ENCODE measurements around the gene AGAP1.

DNA sequence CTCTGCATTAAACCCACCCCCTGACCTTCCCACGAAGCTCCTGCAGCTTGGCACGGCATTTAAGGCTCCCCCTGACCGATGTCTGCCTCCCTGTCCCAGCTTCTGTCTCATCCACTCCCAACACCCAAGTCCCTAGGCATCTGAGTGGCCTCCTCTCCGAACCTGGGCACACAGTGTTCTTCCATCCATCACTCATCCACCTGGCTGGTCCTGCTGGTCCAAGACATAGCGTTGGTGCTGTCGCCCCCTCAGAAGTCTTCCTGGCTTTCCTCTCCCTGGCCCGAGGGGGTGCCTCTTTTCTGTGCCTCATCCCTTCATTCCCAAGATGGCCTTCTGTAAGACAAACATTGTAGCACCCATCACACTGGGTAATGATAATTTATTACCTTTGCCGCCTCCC is 350.7 kb downstream of the AGAP1 start:
- TF ChIP-seq, protein P1, sequence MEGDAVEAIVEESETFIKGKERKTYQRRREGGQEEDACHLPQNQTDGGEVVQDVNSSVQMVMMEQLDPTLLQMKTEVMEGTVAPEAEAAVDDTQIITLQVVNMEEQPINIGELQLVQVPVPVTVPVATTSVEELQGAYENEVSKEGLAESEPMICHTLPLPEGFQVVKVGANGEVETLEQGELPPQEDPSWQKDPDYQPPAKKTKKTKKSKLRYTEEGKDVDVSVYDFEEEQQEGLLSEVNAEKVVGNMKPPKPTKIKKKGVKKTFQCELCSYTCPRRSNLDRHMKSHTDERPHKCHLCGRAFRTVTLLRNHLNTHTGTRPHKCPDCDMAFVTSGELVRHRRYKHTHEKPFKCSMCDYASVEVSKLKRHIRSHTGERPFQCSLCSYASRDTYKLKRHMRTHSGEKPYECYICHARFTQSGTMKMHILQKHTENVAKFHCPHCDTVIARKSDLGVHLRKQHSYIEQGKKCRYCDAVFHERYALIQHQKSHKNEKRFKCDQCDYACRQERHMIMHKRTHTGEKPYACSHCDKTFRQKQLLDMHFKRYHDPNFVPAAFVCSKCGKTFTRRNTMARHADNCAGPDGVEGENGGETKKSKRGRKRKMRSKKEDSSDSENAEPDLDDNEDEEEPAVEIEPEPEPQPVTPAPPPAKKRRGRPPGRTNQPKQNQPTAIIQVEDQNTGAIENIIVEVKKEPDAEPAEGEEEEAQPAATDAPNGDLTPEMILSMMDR (IDR thresholded peaks at IDR 0.05; ENCODE audit: poor library complexity, severe bottlenecking), result no peak
- TF ChIP-seq POLR2AphosphoS5 (IDR thresholded peaks at IDR 0.05) (no peak), EP300 (conservative IDR thresholded peaks at IDR 0.05; ENCODE audit: poor library complexity, severe bottlenecking) (no peak), TAF1 (IDR thresholded peaks at IDR 0.05; ENCODE audit: low read depth) (no peak), EZH2 (IDR thresholded peaks at IDR 0.05; ENCODE audit: borderline replicate concordance, insufficient read depth, low read length, poor library complexity, severe bottlenecking) (no peak)

Data from neural cell (in vitro differentiated cells).